DOHH2 (cell line): Measurements from ENCODE around the gene MAGI3.
A peak's percentile ranks its signal among the peaks of the same experiment; 100 is the strongest.

Experiments used
- H3F3A ChIP-seq: fragments of 200-600 bp; sonication (generic), shearing (Covaris generic); 2 replicates; pipeline ENCODE4 v1.6.0; 2016; ENCODE audit warnings: antibody characterized with exemption, mild to moderate bottlenecking; ENCODE audit not compliant: control insufficient read depth, insufficient read depth
- H3K27ac ChIP-seq: fragments of 200-600 bp; sonication (generic); 2 replicates; pipeline ENCODE4 v1.5.1; 2014; ENCODE audit warnings: low read depth, mild to moderate bottlenecking, low read length, moderate library complexity
- H3K27me3 ChIP-seq: fragments of 200-600 bp; sonication (generic); 2 replicates; pipeline ENCODE4 v1.6.1; 2014; ENCODE audit warnings: mild to moderate bottlenecking, low read length, mixed read lengths; ENCODE audit not compliant: control insufficient read depth
- H3K36me3 ChIP-seq: fragments of 200-600 bp; sonication (generic); 2 replicates; pipeline ENCODE4 v1.6.1; 2014; ENCODE audit warnings: mild to moderate bottlenecking, low read length, moderate library complexity, mixed read lengths; ENCODE audit not compliant: control insufficient read depth
- H3K4me1 ChIP-seq: fragments of 200-600 bp; sonication (generic); 2 replicates; pipeline ENCODE4 v1.6.1; 2014; ENCODE audit warnings: mild to moderate bottlenecking, low read length, mixed read lengths; ENCODE audit not compliant: control insufficient read depth
- H3K4me2 ChIP-seq: fragments of 200-600 bp; sonication (generic); 2 replicates; pipeline ENCODE4 v1.6.0; 2014; ENCODE audit warnings: mild to moderate bottlenecking, low read length, moderate library complexity
- H3K4me3 ChIP-seq: fragments of 200-600 bp; sonication (generic); 2 replicates; pipeline ENCODE4 v1.5.1; 2014; ENCODE audit warnings: mild to moderate bottlenecking, low read length, mixed read lengths
- H3K79me2 ChIP-seq: fragments of 200-600 bp; sonication (generic); 2 replicates; pipeline ENCODE4 v1.6.1; 2014; ENCODE audit warnings: mild to moderate bottlenecking, low read length, mixed read lengths; ENCODE audit not compliant: control insufficient read depth
- H3K9me2 ChIP-seq: fragments of 200-600 bp; sonication (generic); replicated peaks from 2 replicates; pipeline ENCODE4 v1.6.1; 2014; ENCODE audit warnings: mild to moderate bottlenecking, low read length, mixed read lengths; ENCODE audit not compliant: control insufficient read depth
- H3K9me3 ChIP-seq: fragments of 200-600 bp; sonication (generic); 2 replicates; pipeline ENCODE4 v1.6.1; 2014; ENCODE audit warnings: antibody characterized with exemption, low read length, mixed read lengths; ENCODE audit not compliant: control insufficient read depth, insufficient read depth
- H4K20me1 ChIP-seq: fragments of 200-600 bp; sonication (generic); 2 replicates; pipeline ENCODE4 v1.6.0; 2014; ENCODE audit warnings: low read depth, mild to moderate bottlenecking, antibody characterized with exemption, low read length, moderate library complexity; ENCODE audit not compliant: control insufficient read depth, insufficient read depth
- EZH2phosphoT487 ChIP-seq: fragments of 200-600 bp; sonication (generic); IDR thresholded peaks from 2 replicates; pipeline ENCODE4 v1.6.1; 2017; ENCODE audit warnings: borderline replicate concordance, mild to moderate bottlenecking, antibody characterized with exemption, low read length, moderate library complexity, mixed read lengths
- TF ChIP-seq, protein P1 (sequence below): fragments of 200-600 bp; sonication (generic); IDR thresholded peaks from one replicate; pipeline ENCODE4 v1.5.1; 2014; ENCODE audit warnings: antibody characterized with exemption, mild to moderate bottlenecking, low read depth, low read length; ENCODE audit not compliant: poor library complexity, severe bottlenecking

The MAGI3 gene

DNA sequence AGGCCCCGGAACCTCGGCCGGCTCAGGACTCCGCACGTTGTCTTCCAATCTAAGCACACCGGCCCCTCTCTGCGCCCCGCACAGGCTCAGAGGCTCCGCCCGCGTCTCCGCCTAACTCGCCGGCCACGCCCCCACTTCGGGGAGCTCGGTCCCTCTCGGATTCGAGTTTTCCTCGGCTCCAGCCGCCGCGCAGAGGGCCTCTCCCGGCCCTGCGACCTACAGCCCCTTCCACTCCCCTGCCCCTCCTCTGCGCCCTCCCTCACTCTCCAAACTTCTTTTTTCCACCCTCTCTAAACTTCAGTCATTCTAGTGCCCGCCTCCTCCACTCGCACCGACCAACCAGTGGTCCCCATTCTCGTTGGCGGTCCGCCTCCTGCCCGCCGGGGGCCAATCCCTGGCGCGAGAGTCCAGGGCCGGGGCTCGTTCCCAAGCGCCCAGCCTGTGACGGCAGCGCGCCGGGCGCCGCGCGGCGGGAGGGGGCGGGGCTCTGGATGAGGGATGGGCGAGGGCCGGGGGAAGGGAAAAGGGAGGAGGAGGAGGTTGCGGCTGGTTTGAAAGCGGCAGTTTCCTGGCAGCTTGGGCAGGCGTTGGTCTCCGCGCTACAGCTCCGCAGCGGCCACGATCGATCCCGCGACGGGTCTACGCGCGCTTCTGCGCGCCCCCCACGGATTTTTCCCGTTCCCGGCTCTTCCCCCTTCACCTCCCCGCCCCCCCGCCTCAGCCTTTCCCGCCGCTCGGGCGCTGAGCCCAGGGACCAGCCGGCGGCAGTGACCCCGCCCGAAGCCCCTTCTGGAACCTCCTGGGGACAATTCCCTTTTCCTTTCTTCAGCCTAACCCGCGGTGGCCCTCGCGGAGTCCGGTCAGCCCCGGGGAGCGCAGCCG lies at the start of gene MAGI3:
TSS of gene MAGI3 (plus strand) at position 563 of the 882 bp plus-strand sequence. CDS start 519 bp downstream, outside the sequence.
- H3K4me3 ChIP-seq, result peak within 1 kb of the TSS; percentile 85
- peaks cover 24% of the 10 kb centered on the region for H3K4me1 ChIP-seq
- H3K9me3 ChIP-seq, result no peaks in the 10 kb centered on the region
- H3K27ac ChIP-seq, result peak within 1 kb of the TSS; percentile 21; the same call in 1 of the 2 replicates
- TF ChIP-seq, protein P1, sequence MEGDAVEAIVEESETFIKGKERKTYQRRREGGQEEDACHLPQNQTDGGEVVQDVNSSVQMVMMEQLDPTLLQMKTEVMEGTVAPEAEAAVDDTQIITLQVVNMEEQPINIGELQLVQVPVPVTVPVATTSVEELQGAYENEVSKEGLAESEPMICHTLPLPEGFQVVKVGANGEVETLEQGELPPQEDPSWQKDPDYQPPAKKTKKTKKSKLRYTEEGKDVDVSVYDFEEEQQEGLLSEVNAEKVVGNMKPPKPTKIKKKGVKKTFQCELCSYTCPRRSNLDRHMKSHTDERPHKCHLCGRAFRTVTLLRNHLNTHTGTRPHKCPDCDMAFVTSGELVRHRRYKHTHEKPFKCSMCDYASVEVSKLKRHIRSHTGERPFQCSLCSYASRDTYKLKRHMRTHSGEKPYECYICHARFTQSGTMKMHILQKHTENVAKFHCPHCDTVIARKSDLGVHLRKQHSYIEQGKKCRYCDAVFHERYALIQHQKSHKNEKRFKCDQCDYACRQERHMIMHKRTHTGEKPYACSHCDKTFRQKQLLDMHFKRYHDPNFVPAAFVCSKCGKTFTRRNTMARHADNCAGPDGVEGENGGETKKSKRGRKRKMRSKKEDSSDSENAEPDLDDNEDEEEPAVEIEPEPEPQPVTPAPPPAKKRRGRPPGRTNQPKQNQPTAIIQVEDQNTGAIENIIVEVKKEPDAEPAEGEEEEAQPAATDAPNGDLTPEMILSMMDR, result no peak
- TF ChIP-seq EZH2phosphoT487, result no peak
- peaks cover 32% of the 10 kb centered on the region for H3K27me3 ChIP-seq
- H3K79me2 ChIP-seq, result no peaks in the 10 kb centered on the region
- peak within 1 kb of the TSS; percentile 71 for H3K4me2 ChIP-seq
- H4K20me1 ChIP-seq, result no peaks in the 10 kb centered on the region
- H3F3A ChIP-seq, result peaks cover 2% of the 10 kb centered on the region; the same call in 1 of the 2 replicates
- no peaks in the 10 kb centered on the region for H3K36me3 ChIP-seq
- H3K9me2 ChIP-seq, result no peaks in the 10 kb centered on the region

DNA sequence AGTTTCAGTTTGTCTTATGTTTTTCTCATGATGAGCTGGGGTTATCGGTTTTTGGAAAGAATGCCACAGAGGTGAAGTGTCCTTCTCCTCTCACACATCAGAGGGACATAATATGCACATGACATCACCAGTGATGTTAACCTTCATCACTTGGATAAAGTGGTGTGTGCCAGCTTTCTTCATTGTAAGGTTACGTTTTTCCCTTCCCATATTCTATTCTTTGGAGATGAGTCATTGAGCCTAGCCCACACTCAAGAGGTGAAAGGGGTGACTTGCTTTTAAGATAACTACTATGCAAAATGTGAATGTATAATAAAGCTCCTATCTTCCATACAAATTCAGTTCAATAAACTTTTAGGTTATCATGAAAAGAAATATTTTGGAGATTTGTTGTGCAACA lies 36.7 kb upstream of the MAGI3 start:
- H3K27me3 ChIP-seq, result no peaks in the 10 kb centered on the region
- TF ChIP-seq, protein P1, result no peak
- TF ChIP-seq EZH2phosphoT487, result no peak
- H3K4me1 ChIP-seq, result no peaks in the 10 kb centered on the region
- H4K20me1 ChIP-seq, result no peaks in the 10 kb centered on the region
- H3K9me2 ChIP-seq, result no peaks in the 10 kb centered on the region
- no peaks in the 10 kb centered on the region for H3K79me2 ChIP-seq
- H3K36me3 ChIP-seq, result no peaks in the 10 kb centered on the region
- no peaks in the 10 kb centered on the region for H3K9me3 ChIP-seq
- no peaks in the 10 kb centered on the region for H3F3A ChIP-seq
- no peak overlapping the region for H3K4me2 ChIP-seq
- no peak overlapping the region for H3K27ac ChIP-seq
- no peak overlapping the region for H3K4me3 ChIP-seq

DNA sequence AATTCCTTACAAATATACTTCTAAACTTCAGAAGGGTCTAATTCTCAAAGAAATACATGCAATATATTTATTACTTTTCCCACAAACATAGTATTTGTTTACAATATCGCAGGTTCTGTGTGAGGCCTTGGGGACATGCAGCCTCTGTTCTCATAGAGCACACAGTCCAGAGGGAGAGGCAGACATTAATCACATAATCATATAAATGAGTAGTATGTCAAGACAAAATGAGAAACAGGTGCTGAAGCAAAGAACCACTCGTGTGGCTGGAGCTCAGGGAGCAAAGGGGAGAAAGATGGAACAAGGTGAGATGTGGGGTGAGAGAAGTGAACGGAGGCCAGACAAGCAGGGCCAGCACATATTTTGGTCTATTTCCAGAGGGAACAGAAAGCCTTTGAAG lies 26.4 kb upstream of the MAGI3 start:
- Histone ChIP-seq H3K79me2 (no peaks in the 10 kb centered on the region), H3K4me3 (no peak overlapping the region), H3K9me3 (no peaks in the 10 kb centered on the region), H3K27me3 (0 out of 2 replicates have a peak, but pooled peaks cover 2% of the 10 kb centered on the region), H4K20me1 (no peaks in the 10 kb centered on the region), H3K9me2 (no peaks in the 10 kb centered on the region), H3K36me3 (no peaks in the 10 kb centered on the region), H3K4me2 (no peak overlapping the region), H3F3A (no peaks in the 10 kb centered on the region), H3K27ac (no peak overlapping the region), H3K4me1 (no peaks in the 10 kb centered on the region)
- no peak for TF ChIP-seq EZH2phosphoT487
- TF ChIP-seq, protein P1, result no peak
